ENCODE results near the gene IL1R1. TPM values are rescaled to one million over a fixed set of nuclear protein-coding genes. Genes with fewer than 3 reads are reported as not detected.

Gene IL1R1
- total and polyA plus RNA-seq, 8 donors = 17.5 to 109 (median 51.3) TPM

DNA sequence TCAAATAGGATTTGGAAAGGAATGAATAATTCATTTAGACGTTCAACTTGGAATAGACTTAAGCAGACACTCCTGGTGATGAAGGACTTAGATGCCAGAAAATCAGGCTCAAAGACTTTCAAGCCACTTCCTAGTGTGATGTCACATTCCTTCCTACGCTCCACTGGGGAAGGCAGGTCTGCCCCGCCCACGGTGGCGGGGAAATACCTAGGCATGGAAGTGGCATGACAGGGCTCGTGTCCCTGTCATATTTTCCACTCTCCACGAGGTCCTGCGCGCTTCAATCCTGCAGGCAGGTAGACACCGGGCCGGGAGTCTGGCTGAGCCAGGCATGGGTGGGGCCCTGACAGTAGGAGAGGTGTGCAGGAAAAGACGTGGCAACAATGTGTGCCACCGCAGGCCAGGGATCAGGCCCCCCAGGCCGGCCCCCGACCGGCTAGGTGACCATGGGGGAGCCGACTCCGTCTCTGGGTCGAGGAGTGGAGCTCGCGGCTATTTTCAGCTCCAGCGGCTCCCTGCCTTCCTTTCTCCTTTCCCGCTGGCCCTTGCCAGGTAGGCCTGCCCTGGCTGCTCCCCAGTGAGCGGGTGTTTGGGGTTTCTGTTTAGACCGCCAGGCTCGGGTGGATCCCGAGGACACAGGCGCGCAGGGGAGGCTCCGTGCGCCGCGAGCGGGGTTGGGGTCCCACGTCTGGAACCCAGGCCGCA is 44.4 kb downstream of the IL1R1 start, which contains the start of gene IL1RL2:
TSS of gene IL1RL2 (plus strand) at position 233 of the 705 bp plus-strand sequence. CDS start 845 bp downstream, outside the sequence.
- Histone ChIP-seq H3K27ac (peak within 1 kb of the TSS; percentile 34 to 82 (median 62)), H3K4me1 (peaks cover 6 to 26% (median 15%) of the 10 kb centered on the region in 4 donors), H3K36me3 (no peaks in the 10 kb centered on the region), H3K4me3 (peak within 1 kb of the TSS; percentile 53 to 56 (median 55)), H3K9me3 (no peaks in the 10 kb centered on the region), H3K27me3 (no peaks in the 10 kb centered on the region)
- intact Hi-C loops (cut with DNase I; ENCODE audit: low total_unique reads) = loop anchor here (10.0 kb wide), 1 partner anchor 48 kb away; no protein-coding TSS in a partner anchor
- DNase-seq = peak; percentile 56 to 57
- TF ChIP-seq EP300 (IDR thresholded peaks at IDR 0.05) (no peak), POLR2A (IDR thresholded peaks at IDR 0.05) (no peak), POLR2AphosphoS5 (IDR thresholded peaks at IDR 0.05) (peak in 1 of 3 donors; percentile 36)
- TF ChIP-seq, protein P1, sequence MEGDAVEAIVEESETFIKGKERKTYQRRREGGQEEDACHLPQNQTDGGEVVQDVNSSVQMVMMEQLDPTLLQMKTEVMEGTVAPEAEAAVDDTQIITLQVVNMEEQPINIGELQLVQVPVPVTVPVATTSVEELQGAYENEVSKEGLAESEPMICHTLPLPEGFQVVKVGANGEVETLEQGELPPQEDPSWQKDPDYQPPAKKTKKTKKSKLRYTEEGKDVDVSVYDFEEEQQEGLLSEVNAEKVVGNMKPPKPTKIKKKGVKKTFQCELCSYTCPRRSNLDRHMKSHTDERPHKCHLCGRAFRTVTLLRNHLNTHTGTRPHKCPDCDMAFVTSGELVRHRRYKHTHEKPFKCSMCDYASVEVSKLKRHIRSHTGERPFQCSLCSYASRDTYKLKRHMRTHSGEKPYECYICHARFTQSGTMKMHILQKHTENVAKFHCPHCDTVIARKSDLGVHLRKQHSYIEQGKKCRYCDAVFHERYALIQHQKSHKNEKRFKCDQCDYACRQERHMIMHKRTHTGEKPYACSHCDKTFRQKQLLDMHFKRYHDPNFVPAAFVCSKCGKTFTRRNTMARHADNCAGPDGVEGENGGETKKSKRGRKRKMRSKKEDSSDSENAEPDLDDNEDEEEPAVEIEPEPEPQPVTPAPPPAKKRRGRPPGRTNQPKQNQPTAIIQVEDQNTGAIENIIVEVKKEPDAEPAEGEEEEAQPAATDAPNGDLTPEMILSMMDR (IDR thresholded peaks at IDR 0.05) = no peak
- 20 to 48% (median 26%) methylated on average over 18 to 36 of the region's 36 CpGs for WGBS, 5 donors

DNA sequence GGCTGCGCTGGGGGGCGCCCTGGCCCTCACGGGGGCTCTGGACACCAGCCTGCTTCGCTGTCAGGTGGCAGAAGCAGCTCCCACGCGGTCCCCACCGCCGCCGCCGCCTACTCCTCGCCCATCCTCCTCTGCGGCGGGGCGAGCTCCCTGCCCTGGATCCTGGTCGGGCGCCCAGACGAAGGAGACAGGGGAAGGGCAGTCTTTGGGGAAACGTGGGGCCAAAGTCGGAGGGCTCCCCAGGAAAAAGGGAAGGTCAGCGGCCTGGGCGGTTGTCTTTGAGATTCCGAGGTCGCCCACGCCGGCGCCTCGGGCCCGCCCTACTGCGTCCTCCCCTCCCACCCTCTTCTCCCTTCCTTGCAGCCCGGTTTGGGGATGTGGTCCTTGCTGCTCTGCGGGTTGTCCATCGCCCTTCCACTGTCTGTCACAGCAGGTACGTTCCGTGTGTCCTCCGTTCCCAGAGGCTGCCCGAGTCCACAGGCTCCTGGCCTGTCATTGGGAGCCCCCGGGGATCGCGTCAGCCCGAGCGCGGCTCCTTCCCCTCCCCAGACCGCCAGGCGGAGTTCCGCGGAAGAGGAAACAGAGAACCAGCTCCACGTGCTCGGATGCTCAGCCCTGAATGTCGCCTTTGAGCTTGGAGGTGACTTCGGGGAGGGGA is 45.1 kb downstream of the IL1R1 start:
- peaks cover 6 to 19% (median 14%) of the 10 kb centered on the region in 4 donors for H3K4me1 ChIP-seq
- WGBS, 5 donors = 3 to 8% (median 6%) methylated on average over 36 to 50 of the region's 50 CpGs

DNA sequence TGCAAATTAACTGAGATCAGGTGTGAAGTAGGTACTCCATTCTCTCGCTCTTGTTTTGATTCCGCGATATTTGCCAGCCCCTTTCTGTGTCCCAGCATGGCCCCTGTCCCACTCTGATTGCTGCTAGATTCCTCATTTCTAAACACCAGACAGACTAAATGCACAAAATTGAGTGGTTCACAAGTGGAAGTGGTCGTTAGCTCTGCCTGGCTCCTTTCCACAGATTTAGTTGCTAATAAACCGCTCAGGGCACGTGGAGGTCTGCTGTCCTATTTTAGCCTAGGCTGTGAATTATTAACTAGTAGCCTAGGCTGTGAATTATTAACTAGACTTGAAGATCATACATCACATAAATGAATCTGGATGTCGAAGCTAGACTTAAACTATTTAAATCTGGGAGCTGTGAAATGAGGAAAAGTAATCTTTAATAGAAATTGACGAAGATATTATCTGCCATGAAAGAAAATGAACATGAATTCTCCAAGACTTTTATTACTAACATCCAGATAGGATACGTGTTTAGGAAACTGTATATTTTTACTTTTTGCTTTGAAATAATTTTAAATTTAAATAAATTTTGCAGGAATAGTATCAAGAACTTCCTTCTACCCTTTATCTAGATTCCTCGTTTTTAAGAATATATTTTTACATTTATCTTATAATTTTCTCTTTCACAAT is 48.0 kb downstream of the IL1R1 start:
- DNase-seq = peak in 1 of 2 donors; percentile 78
- 61 to 73% (median 67%) methylated on average over 10 of the region's 10 CpGs for WGBS, 5 donors

More for the DNA sequence above, 45.1 kb downstream of the IL1R1 start:
- Histone ChIP-seq H3K27ac (peak overlapping the region; percentile 34 to 82 (median 62)), H3K9me3 (no peaks in the 10 kb centered on the region), H3K36me3 (no peaks in the 10 kb centered on the region), H3K27me3 (no peaks in the 10 kb centered on the region), H3K4me3 (peak overlapping the region; percentile 53 to 56 (median 55))
- peak; percentile 49 to 77 for DNase-seq
- TF ChIP-seq POLR2AphosphoS5 (IDR thresholded peaks at IDR 0.05) = peak in 2 of 3 donors; percentile 9 to 13
- TF ChIP-seq, protein P1 (IDR thresholded peaks at IDR 0.05) = peak in 5 of 7 experiments; percentile 22 to 29 (median 24)
- no peak for TF ChIP-seq EP300 (IDR thresholded peaks at IDR 0.05)
- no peak for TF ChIP-seq POLR2A (IDR thresholded peaks at IDR 0.05)
- intact Hi-C loops (cut with DNase I; ENCODE audit: low total_unique reads) = loop anchor here (10.0 kb wide), 1 partner anchor 47 kb away; no protein-coding TSS in a partner anchor

More for the DNA sequence above, 48.0 kb downstream of the IL1R1 start:
- H3K4me3 ChIP-seq = no peak overlapping the region
- H3K4me1 ChIP-seq = peaks cover 6 to 19% (median 14%) of the 10 kb centered on the region in 4 donors
- no peaks in the 10 kb centered on the region for H3K36me3 ChIP-seq
- H3K27ac ChIP-seq = no peak overlapping the region
- no peaks in the 10 kb centered on the region for H3K9me3 ChIP-seq
- H3K27me3 ChIP-seq = no peaks in the 10 kb centered on the region
- intact Hi-C loops (cut with DNase I; ENCODE audit: low total_unique reads) = no loop called here
- TF ChIP-seq, protein P1 (IDR thresholded peaks at IDR 0.05) = no peak
- TF ChIP-seq POLR2A (IDR thresholded peaks at IDR 0.05) (no peak), EP300 (IDR thresholded peaks at IDR 0.05) (no peak), POLR2AphosphoS5 (IDR thresholded peaks at IDR 0.05) (no peak)

Measured in stomach (tissue), 9 donors.